MCF 10A (cell line): ENCODE measurements around the gene TBCD. TPM values are rescaled to one million over a fixed set of nuclear protein-coding genes. Genes with fewer than 3 reads are reported as not detected.

Experiments
- BruUV-seq: library from RNA; stranded (reverse); fragments of 400-500 nt; replicated peaks from 2 replicates; lab custom pipeline; 2021; lab: Mats Ljungman, UMichigan
- CTCF ChIA-PET: fragments of 300-600 bp; sonication (Branson Sonifier 250); formaldehyde crosslinking; extraction: SDS; loops from one replicate; lab custom pipeline; 2021; ENCODE audit warnings: antibody characterized with exemption, inconsistent platforms; lab: Yijun Ruan, JAX
- POLR2A ChIA-PET: fragments of 300-600, 350-650 bp; sonication (Branson Sonifier 250); formaldehyde crosslinking; extraction: SDS; loops from one replicate; lab custom pipeline; 2020; ENCODE audit warnings: antibody characterized with exemption, inconsistent platforms; lab: Yijun Ruan, JAX
- DNase-seq: peaks from one replicate; pipeline ENCODE4 v3.0.0-alpha.2; 2018; ENCODE audit not compliant: unreplicated experiment
- H3K27ac Mint-ChIP-seq: one replicate; pipeline ENCODE4 v1.8.0; 2022; ENCODE audit warnings: mild to moderate bottlenecking, low read depth, mixed read lengths; ENCODE audit not compliant: unreplicated experiment
- H3K27me3 Mint-ChIP-seq: one replicate; pipeline ENCODE4 v1.8.0; 2022; ENCODE audit warnings: mixed read lengths; ENCODE audit not compliant: insufficient read depth, unreplicated experiment
- H3K36me3 Mint-ChIP-seq: one replicate; pipeline ENCODE4 v1.8.0; 2022; ENCODE audit warnings: mild to moderate bottlenecking, moderate library complexity, mixed read lengths; ENCODE audit not compliant: insufficient read depth, unreplicated experiment
- H3K4me1 Mint-ChIP-seq: one replicate; pipeline ENCODE4 v1.8.0; 2022; ENCODE audit warnings: mixed read lengths; ENCODE audit not compliant: insufficient read depth, unreplicated experiment
- H3K4me3 Mint-ChIP-seq: one replicate; pipeline ENCODE4 v1.8.0; 2022; ENCODE audit warnings: mild to moderate bottlenecking, moderate library complexity, mixed read lengths; ENCODE audit not compliant: unreplicated experiment
- H3K9me3 Mint-ChIP-seq: one replicate; pipeline ENCODE4 v1.8.0; 2022; ENCODE audit warnings: mixed read lengths; ENCODE audit not compliant: unreplicated experiment
- intact Hi-C: fragments of 100-400 bp; cut with micrococcal nuclease; formaldehyde crosslinking; loops from 2 replicates; pipeline ENCODE4 v1.14.1; 2022
- total RNA-seq: library from RNA; stranded (reverse); gene quantifications from 2 replicates; pipeline ENCODE4 v1.2.3, GENCODE V29; 2022
- TF ChIP-seq, protein P1 (sequence below): fragments of 200-600 bp; IDR thresholded peaks from one replicate; pipeline ENCODE4 v1.8.0; 2022; ENCODE audit warnings: antibody characterized with exemption, mild to moderate bottlenecking; ENCODE audit not compliant: unreplicated experiment

Gene TBCD
- total RNA-seq, 1 experiment from 2014 or later: 76.2 TPM

DNA sequence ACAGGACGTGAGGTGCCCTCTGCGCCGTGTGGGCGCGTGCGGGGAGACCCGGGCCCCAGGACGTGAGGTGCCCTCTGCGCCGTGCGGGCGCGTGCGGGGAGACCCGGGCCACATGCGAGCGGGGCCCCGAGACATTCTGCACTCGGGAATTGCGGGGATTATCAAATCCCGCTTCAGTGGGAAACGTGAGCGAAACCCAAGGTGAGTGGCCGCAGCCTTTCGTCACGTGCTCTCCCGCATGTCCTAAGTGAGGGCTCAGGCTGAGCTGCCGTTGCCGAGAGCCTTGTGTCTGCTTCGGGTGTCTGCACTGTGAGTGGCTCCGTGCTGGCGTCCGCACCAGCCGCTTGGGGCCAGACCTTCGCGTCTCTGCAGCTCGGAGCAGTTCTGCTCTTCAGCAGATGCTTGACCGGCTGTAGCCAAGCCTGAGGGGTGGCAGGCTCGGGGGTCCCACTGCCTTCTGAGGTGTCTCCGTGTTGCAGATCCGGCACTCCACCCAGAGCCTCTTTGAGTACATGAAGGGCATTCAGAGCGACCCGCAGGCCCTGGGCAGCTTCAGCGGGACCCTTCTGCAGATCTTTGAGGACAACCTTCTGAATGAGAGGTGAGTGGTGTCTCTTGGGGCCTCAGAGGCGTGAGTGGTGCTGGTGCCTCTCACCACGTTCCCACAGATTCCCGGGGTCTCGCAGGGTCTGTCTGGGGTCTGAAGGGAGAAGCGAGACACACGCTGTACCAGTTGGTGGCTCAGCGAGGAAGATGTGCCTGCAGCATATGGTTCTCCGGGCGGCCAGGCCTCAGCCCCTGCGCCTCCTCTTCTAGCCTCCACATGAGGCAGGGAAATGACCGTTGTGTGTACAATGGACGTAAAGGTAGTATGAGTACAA is 178.4 kb downstream of the TBCD start:
- CTCF ChIA-PET: no interaction called here

DNA sequence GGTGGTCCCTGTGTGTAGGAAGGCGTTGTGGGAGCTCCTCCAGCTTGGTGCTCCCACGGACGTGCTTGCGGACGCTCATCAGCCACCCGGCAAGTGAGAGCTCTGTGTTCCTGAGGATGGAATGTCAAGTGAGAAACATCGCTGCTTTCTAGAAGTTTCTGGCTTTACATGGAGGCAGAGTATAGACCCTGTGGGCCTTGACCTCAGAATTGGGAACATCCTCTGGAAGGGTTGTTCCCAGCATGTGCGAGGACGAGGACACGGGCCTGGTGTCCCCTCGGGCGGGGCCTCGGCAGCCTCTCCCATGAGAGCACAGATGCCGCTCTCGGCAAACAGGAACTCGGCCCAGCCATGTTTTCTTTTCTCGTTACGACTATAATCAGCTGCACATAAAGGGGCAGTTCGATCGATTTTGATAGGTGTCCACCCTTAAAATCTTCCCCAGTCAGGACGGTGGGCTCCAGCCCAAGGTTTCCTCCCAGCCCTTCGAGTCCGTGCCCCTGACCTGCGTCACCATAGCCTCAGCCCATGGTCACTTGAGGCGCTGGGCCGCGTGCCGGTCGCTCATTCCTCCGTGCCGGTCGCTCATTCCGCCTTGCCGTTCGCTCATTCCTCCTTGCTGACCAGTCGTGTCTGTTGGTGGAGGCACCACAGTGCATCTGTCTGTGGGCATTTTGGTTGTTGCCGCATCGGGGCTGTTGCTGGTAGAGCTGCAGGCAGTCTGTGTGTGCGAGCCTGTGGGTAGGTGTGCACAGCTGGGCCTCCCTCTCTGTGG is 179.2 kb downstream of the TBCD start:
- H3K27ac Mint-ChIP-seq: no peak overlapping the region
- intact Hi-C loops: no loop called here
- no TSS peak for BruUV-seq
- no peaks in the 10 kb centered on the region for H3K27me3 Mint-ChIP-seq
- peaks cover 6% of the 10 kb centered on the region for H3K4me1 Mint-ChIP-seq
- no peak for DNase-seq
- no peaks in the 10 kb centered on the region for H3K9me3 Mint-ChIP-seq
- H3K4me3 Mint-ChIP-seq: no peak overlapping the region
- POLR2A ChIA-PET: no interaction called here
- CTCF ChIA-PET: no interaction called here
- H3K36me3 Mint-ChIP-seq: peaks cover 68% of the 10 kb centered on the region
- TF ChIP-seq, protein P1, sequence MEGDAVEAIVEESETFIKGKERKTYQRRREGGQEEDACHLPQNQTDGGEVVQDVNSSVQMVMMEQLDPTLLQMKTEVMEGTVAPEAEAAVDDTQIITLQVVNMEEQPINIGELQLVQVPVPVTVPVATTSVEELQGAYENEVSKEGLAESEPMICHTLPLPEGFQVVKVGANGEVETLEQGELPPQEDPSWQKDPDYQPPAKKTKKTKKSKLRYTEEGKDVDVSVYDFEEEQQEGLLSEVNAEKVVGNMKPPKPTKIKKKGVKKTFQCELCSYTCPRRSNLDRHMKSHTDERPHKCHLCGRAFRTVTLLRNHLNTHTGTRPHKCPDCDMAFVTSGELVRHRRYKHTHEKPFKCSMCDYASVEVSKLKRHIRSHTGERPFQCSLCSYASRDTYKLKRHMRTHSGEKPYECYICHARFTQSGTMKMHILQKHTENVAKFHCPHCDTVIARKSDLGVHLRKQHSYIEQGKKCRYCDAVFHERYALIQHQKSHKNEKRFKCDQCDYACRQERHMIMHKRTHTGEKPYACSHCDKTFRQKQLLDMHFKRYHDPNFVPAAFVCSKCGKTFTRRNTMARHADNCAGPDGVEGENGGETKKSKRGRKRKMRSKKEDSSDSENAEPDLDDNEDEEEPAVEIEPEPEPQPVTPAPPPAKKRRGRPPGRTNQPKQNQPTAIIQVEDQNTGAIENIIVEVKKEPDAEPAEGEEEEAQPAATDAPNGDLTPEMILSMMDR: no peak

More for the DNA sequence above, 178.4 kb downstream of the TBCD start:
- TF ChIP-seq, protein P1: no peak
- H3K9me3 Mint-ChIP-seq: no peaks in the 10 kb centered on the region
- intact Hi-C loops: no loop called here
- BruUV-seq: no TSS peak
- H3K4me1 Mint-ChIP-seq: peaks cover 6% of the 10 kb centered on the region
- H3K4me3 Mint-ChIP-seq: no peak overlapping the region
- DNase-seq: no peak
- no peaks in the 10 kb centered on the region for H3K27me3 Mint-ChIP-seq
- H3K27ac Mint-ChIP-seq: no peak overlapping the region
- POLR2A ChIA-PET: no interaction called here
- H3K36me3 Mint-ChIP-seq: peaks cover 65% of the 10 kb centered on the region

DNA sequence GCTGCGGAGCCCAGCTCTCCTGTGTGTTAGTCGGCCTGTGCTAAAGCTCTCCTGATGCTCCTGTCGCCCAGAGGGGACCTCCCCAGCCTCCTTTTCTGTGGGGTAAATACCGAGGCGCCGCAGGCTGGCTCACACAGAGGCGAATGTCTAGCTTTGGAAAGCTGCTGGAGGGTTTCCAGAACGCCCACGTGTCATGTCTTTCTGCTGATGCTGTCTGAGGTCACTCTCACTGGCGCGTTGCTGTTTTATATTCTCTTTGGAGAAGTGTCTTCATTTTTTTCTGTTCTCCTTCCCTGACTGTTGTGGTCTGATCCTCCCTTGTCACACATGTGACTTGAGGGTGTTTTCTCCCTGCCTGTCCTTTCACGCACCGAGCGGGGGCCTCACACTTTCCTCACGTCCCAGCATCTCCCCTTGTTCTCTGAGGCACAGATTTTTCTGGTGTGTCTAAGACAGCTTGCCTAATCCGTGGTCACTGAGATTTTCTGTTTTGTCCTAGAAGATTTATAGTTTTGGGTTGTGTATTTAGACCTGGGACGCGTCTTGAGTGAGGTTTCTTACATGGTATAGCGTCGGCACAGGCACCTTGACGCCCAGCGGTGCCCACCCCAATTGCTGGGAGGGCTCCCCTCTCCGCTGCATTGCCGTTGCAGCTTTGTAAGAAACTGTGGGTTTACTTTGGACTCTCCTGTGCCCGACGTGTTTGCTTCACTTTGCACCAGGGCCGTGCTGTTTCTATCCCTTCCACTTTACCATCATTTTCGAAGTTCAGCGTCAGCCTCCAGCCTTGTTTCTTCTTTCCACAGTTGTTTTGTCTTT is 180.0 kb downstream of the TBCD start:
- no peaks in the 10 kb centered on the region for H3K27me3 Mint-ChIP-seq
- ChIA-PET POLR2A (no interaction called here), CTCF (interaction anchor here (0.6 to 1.1 kb wide), 3 partner anchors 115 to 152 kb away, joined by 3 read pairs; no protein-coding TSS in a partner anchor)
- intact Hi-C loops: no loop called here
- DNase-seq: peak; percentile 75
- no peak overlapping the region for H3K4me3 Mint-ChIP-seq
- no TSS peak for BruUV-seq
- TF ChIP-seq, protein P1: no peak
- peak overlapping the region; percentile 71 for H3K27ac Mint-ChIP-seq
- H3K4me1 Mint-ChIP-seq: peaks cover 6% of the 10 kb centered on the region
- H3K36me3 Mint-ChIP-seq: peaks cover 68% of the 10 kb centered on the region
- no peaks in the 10 kb centered on the region for H3K9me3 Mint-ChIP-seq
